A549 (cell line): ENCODE results near the gene TNFAIP8L1.

Source experiments
- CTCF ChIP-seq: fragments of >200 bp; sonication (Bioruptor Twin); formaldehyde crosslinking; IDR thresholded peaks from 3 replicates; pipeline ENCODE4 v1.5.1; 2016
- EP300 ChIP-seq, 2 experiments: fragments of >200 bp; sonication (Bioruptor Twin); formaldehyde crosslinking; IDR thresholded peaks; 2 replicates in 1 of 2; 3 replicates in 1 of 2; pipeline ENCODE4 v1.6.1; 2016 to 2017
- ESRRA ChIP-seq: fragments of 150-350 bp; IDR thresholded peaks from 2 replicates; pipeline ENCODE4 v1.6.1; 2014; ENCODE audit warnings: mild to moderate bottlenecking, low read length, borderline replicate concordance
- FOSL2 ChIP-seq, 2 experiments: fragments of 450-650 bp in 1 of 2; fragments of >200 bp in 1 of 2; sonication (Bioruptor Twin) in 1 of 2; formaldehyde crosslinking; IDR thresholded peaks; 2 replicates each; pipeline versions ENCODE4 v1.5.0 to v1.6.1; 2016 to 2020; ENCODE audit warnings: mild to moderate bottlenecking in 1 of 2, moderate library complexity in 1 of 2
- MYC ChIP-seq: IDR thresholded peaks from 2 replicates; pipeline ENCODE4 v1.6.1; 2012; ENCODE audit warnings: mild to moderate bottlenecking, inconsistent platforms, low read length, improper control_type of control experiment, borderline replicate concordance
- POLR2A ChIP-seq: IDR thresholded peaks from 2 replicates; pipeline ENCODE4 v1.6.1; 2012; ENCODE audit warnings: mild to moderate bottlenecking, low read length
- RAD21 ChIP-seq, 2 experiments: fragments of >200 bp in 1 of 2; sonication (Bioruptor Twin) in 1 of 2; formaldehyde crosslinking in 1 of 2; IDR thresholded peaks in 1 of 2; conservative IDR thresholded peaks in 1 of 2; 2 replicates in 1 of 2; 3 replicates in 1 of 2; pipeline ENCODE4 v1.6.1; 2012 to 2018; ENCODE audit warnings: inconsistent platforms in 1 of 2
- TF ChIP-seq, protein P1 (sequence below): fragments of 450-650 bp; IDR thresholded peaks from 2 replicates; pipeline ENCODE4 v1.6.1; 2014; ENCODE audit warnings: antibody characterized with exemption

DNA sequence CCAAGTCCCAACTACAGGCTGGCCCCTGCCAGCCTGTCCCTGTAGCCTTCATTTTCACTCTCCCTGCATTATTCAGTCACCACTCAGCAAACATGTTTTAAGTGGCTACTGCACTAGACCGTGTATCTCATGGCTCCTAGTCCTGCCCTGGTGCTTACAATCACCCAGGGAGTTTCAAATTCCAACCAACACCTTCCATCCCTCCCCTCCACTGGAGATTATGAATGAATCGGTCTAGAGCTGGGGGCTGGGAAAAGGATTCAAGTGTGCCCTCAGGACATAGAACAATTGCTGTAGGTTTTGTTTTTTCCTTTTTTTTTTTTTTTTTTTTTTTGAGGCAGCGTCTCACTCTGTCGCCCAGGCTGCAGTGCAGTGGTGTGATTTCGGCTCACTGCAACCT is 15.0 kb upstream of the TNFAIP8L1 start:
- TF ChIP-seq CTCF, result no peak
- TF ChIP-seq FOSL2 (IDR thresholded peaks at IDR 0.05), result no peak
- no peak for TF ChIP-seq FOSL2 (CRISPR knock-in tag; IDR thresholded peaks at IDR 0.05)
- TF ChIP-seq MYC, result no peak
- no peak for TF ChIP-seq RAD21 (conservative IDR thresholded peaks at IDR 0.05 in 1 of 2, IDR thresholded peaks at IDR 0.05 in 1 of 2)
- no peak for TF ChIP-seq ESRRA
- no peak for TF ChIP-seq EP300 (IDR thresholded peaks at IDR 0.05)
- TF ChIP-seq POLR2A, result no peak
- TF ChIP-seq, protein P1, sequence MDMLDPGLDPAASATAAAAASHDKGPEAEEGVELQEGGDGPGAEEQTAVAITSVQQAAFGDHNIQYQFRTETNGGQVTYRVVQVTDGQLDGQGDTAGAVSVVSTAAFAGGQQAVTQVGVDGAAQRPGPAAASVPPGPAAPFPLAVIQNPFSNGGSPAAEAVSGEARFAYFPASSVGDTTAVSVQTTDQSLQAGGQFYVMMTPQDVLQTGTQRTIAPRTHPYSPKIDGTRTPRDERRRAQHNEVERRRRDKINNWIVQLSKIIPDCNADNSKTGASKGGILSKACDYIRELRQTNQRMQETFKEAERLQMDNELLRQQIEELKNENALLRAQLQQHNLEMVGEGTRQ, result no peak
